Tibial artery (tissue), 4 donors: ENCODE results near the gene MUC3A.

ENCODE experiments used
- DNase-seq, 2 donors: peaks; one replicate each; pipeline ENCODE4 v3.0.0-alpha.2; 2019
- H3K27ac ChIP-seq, 2 donors: fragments of 200-600 bp; sonication (generic) in 1 of 2; 1 replicate in 1 of 2; 2 replicates in 1 of 2; pipeline ENCODE4 v1.5.1; 2018 to 2019; ENCODE audit warnings: mild to moderate bottlenecking in 1 of 2
- H3K27me3 ChIP-seq, 2 donors: fragments of 200-600 bp; sonication (generic) in 1 of 2; one replicate each; pipeline versions ENCODE4 v1.5.1 to v1.6.0; 2016 to 2019
- H3K36me3 ChIP-seq, 3 donors: fragments of 200-600 bp; sonication (generic) in 2 of 3; one replicate each; pipeline ENCODE4 v1.5.1; 2016 to 2019; ENCODE audit warnings: mild to moderate bottlenecking in 2 of 3
- H3K4me1 ChIP-seq, 4 donors: fragments of 200-600 bp; sonication (generic) in 2 of 4; 1 replicate in 3 of 4; 2 replicates in 1 of 4; pipeline ENCODE4 v1.5.1; 2016 to 2019
- H3K4me3 ChIP-seq, 2 donors: fragments of 200-600 bp; sonication (generic) in 1 of 2; 1 replicate in 1 of 2; 2 replicates in 1 of 2; pipeline ENCODE4 v1.5.1; 2018 to 2019; ENCODE audit warnings: mild to moderate bottlenecking in 2 of 2
- H3K9me3 ChIP-seq, 3 donors: fragments of 200-600 bp; sonication (generic) in 1 of 3; one replicate each; pipeline ENCODE4 v1.5.1; 2016 to 2019
- intact Hi-C: fragments of 100-400 bp; cut with DNase I; formaldehyde crosslinking; loops from one replicate; pipeline ENCODE4 v1.15.0; 2023; ENCODE audit warnings: low total_unique reads
- TF ChIP-seq, protein P1 (sequence below), 2 experiments: fragments of 200-600 bp in 1 of 2; fragments of 450-650 bp in 1 of 2; IDR thresholded peaks; one replicate each; pipeline ENCODE4 v1.5.1; 2017 to 2019; ENCODE audit warnings: antibody characterized with exemption in 2 of 2, mild to moderate bottlenecking in 1 of 2, moderate library complexity in 1 of 2

The MUC3A gene

DNA sequence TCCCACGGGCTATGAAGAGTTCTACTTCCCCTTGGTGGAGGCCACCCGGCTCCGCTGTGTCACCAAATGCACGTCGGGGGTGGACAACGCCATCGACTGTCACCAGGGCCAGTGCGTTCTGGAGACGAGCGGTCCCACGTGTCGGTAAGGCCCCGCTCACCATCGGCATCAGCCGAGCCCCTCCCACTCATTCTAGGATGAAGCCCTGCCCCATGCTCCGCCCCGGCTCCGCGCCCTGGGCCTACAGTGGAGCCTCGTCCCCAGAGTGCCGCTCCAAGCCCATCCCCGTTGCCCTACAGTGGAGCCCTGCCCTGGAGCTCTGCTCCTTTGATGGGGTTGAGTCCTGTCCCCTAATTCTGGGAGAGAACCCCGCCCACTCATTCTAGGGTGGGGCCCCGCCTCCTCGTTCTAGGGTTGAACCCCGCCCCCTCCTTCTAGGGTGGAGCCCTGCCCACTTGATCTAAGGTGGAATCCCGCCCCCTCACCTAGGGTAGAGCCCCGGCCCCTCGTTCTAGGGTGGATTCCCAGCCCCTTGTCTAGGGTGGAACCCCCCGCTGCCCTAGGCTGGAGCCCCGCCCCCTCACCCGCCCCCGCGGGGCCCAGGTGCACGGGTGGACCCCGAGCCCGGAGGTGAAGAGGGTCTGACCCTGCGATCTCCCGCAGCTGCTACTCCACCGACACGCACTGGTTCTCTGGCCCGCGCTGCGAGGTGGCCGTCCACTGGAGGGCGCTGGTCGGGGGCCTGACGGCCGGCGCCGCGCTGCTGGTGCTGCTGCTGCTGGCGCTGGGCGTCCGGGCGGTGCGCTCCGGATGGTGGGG, 16.6 kb downstream of the MUC3A start:
- H3K27me3 ChIP-seq: peaks cover 6 to 77% of the 10 kb centered on the region in 2 donors
- intact Hi-C loops: no loop called here
- peaks cover 0 to 19% (median 14%) of the 10 kb centered on the region in 4 donors for H3K4me1 ChIP-seq
- H3K4me3 ChIP-seq: peak overlapping the region in 1 of 2 donors; percentile 30
- H3K27ac ChIP-seq: no peak overlapping the region
- peak in 1 of 2 donors; percentile 73 for DNase-seq
- no peaks in the 10 kb centered on the region for H3K36me3 ChIP-seq
- TF ChIP-seq, protein P1, sequence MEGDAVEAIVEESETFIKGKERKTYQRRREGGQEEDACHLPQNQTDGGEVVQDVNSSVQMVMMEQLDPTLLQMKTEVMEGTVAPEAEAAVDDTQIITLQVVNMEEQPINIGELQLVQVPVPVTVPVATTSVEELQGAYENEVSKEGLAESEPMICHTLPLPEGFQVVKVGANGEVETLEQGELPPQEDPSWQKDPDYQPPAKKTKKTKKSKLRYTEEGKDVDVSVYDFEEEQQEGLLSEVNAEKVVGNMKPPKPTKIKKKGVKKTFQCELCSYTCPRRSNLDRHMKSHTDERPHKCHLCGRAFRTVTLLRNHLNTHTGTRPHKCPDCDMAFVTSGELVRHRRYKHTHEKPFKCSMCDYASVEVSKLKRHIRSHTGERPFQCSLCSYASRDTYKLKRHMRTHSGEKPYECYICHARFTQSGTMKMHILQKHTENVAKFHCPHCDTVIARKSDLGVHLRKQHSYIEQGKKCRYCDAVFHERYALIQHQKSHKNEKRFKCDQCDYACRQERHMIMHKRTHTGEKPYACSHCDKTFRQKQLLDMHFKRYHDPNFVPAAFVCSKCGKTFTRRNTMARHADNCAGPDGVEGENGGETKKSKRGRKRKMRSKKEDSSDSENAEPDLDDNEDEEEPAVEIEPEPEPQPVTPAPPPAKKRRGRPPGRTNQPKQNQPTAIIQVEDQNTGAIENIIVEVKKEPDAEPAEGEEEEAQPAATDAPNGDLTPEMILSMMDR (IDR thresholded peaks at IDR 0.05): peak; percentile 43 to 48
- H3K9me3 ChIP-seq: no peaks in the 10 kb centered on the region

DNA sequence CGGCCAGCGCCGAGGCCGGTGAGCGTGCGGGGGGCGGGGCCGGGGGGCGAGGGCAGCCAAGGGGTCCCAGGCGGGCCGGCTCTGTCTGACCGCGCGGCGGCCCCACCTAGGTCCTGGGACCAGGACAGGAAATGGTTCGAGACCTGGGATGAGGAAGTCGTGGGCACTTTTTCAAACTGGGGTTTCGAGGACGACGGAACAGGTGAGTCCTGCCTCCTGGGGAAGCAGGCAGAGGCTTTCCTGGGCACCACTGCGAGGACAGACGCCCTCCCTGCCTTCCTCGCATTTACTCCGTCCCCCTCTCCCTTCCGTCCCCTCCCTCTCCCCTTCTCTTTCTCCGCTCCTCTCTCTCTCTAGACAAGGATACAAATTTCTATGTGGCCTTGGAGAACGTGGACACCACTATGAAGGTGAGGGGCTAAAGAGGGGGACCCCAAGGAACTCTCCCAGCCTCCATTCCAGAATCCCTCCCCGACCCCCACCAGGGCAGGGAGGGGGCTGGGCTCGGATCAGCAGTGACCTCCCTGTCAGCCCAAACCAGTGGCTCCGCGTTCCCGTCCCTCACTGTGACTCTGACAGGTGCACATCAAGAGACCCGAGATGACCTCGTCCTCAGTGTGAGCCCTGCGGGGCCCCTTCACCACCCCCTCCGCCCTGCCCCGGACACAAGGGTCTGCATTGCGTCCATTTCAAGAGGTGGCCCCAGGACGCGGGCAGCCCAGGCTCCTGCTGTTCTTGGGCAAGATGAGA, 17.4 kb downstream of the MUC3A start:
- peaks cover 6 to 77% of the 10 kb centered on the region in 2 donors for H3K27me3 ChIP-seq
- no peaks in the 10 kb centered on the region for H3K9me3 ChIP-seq
- intact Hi-C loops: no loop called here
- H3K36me3 ChIP-seq: no peaks in the 10 kb centered on the region
- TF ChIP-seq, protein P1 (IDR thresholded peaks at IDR 0.05): no peak
- peaks cover 0 to 19% (median 14%) of the 10 kb centered on the region in 4 donors for H3K4me1 ChIP-seq
- DNase-seq: no peak
- no peak overlapping the region for H3K27ac ChIP-seq
- peak overlapping the region in 1 of 2 donors; percentile 30 for H3K4me3 ChIP-seq

DNA sequence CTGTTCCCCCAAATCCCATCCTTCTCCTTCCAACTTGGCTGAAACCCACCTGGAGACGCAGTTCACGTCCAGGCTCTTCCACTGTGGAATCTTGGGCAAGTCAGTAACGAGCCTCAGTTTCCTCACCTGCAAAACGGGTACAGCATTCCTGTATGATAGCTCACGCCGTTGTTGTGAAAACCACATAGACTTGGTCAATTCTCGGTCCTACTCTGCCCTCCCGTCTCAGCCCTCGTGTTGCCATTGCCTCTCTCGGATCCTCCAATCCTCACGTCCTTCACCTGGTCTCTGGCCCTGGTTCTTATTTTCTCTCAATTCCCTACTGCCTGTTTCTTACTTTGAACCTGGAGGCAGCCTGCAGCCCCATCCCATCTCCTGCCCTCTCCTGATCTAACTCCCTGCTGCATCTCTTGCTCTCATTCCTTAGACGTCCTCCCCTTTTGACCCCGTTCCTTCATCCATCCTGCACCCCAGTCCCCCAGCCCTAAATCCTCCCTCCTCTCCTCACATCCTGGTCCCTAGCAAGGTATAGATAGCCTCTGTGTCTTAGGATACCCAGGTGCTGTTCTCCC, 18.0 kb downstream of the MUC3A start:
- H3K27me3 ChIP-seq: peaks cover 6 to 83% of the 10 kb centered on the region in 2 donors
- intact Hi-C loops: no loop called here

GRCh38 chr7:100968031-100968430, 18.7 kb downstream of the MUC3A start:
- Histone ChIP-seq H3K27me3 (peaks cover 6 to 85% of the 10 kb centered on the region in 2 donors), H3K27ac (no peak overlapping the region), H3K9me3 (no peaks in the 10 kb centered on the region), H3K36me3 (no peaks in the 10 kb centered on the region), H3K4me1 (peaks cover 0 to 19% (median 14%) of the 10 kb centered on the region in 4 donors), H3K4me3 (no peak overlapping the region)
- TF ChIP-seq, protein P1 (IDR thresholded peaks at IDR 0.05): no peak
- intact Hi-C loops: no loop called here
- no peak for DNase-seq

More for the DNA sequence above, 18.0 kb downstream of the MUC3A start:
- no peak for DNase-seq
- H3K4me3 ChIP-seq: no peak overlapping the region
- TF ChIP-seq, protein P1 (IDR thresholded peaks at IDR 0.05): no peak
- H3K36me3 ChIP-seq: no peaks in the 10 kb centered on the region
- H3K27ac ChIP-seq: no peak overlapping the region
- peaks cover 0 to 19% (median 14%) of the 10 kb centered on the region in 4 donors for H3K4me1 ChIP-seq
- no peaks in the 10 kb centered on the region for H3K9me3 ChIP-seq

- H3K27ac ChIP-seq: no peak overlapping the region
- DNase-seq: no peak
- intact Hi-C loops: no loop called here
- H3K4me1 ChIP-seq: peaks cover 0 to 19% (median 14%) of the 10 kb centered on the region in 4 donors
- TF ChIP-seq, protein P1 (IDR thresholded peaks at IDR 0.05): no peak
- no peaks in the 10 kb centered on the region for H3K36me3 ChIP-seq
- peaks cover 6 to 81% of the 10 kb centered on the region in 2 donors for H3K27me3 ChIP-seq
- H3K4me3 ChIP-seq: no peak overlapping the region
- no peaks in the 10 kb centered on the region for H3K9me3 ChIP-seq
These were observed 19.3 kb downstream of the MUC3A start for GRCh38 chr7:100968650-100969049.
